ENCODE measurements around the gene AGMAT.

DNA sequence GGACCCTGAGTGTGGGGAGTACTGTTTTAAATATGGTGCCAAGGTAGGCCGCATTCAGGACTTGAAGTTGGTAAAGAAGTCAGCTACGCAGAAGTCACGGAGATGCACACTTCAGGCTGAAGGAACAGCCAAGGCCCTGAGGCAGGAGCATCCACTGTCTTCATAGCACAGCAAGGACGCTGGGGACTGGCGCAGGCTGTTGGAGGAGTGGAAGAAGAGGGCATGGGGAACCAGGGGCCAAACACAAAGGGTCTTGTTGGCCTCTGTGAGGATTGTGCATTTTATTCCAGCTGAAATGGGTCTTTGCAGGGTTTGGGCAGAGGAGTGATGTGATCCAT is 41.6 kb downstream of the AGMAT start:
- no peak for TF ChIP-seq EZH2 (IDR thresholded peaks at IDR 0.05; ENCODE audit: borderline replicate concordance, insufficient read depth, low read depth, low read length, poor library complexity, severe bottlenecking)
- TF ChIP-seq, protein P1, sequence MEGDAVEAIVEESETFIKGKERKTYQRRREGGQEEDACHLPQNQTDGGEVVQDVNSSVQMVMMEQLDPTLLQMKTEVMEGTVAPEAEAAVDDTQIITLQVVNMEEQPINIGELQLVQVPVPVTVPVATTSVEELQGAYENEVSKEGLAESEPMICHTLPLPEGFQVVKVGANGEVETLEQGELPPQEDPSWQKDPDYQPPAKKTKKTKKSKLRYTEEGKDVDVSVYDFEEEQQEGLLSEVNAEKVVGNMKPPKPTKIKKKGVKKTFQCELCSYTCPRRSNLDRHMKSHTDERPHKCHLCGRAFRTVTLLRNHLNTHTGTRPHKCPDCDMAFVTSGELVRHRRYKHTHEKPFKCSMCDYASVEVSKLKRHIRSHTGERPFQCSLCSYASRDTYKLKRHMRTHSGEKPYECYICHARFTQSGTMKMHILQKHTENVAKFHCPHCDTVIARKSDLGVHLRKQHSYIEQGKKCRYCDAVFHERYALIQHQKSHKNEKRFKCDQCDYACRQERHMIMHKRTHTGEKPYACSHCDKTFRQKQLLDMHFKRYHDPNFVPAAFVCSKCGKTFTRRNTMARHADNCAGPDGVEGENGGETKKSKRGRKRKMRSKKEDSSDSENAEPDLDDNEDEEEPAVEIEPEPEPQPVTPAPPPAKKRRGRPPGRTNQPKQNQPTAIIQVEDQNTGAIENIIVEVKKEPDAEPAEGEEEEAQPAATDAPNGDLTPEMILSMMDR (IDR thresholded peaks at IDR 0.05) = no peak

Measured in B cell (primary cell).